Esophagus muscularis mucosa (tissue), 4 donors: ENCODE data around the gene PER3. TPM values are rescaled to one million over a fixed set of nuclear protein-coding genes. Genes with fewer than 3 reads are reported as not detected.

Experiments
- DNase-seq: peaks from one replicate; pipeline ENCODE4 v3.0.0-alpha.2; 2017; ENCODE audit errors: extremely low spot score
- H3K27ac ChIP-seq, 4 donors: fragments of 200-600 bp; sonication (generic); replicated peaks in 1 of 4; 1 replicate in 3 of 4; 2 replicates in 1 of 4; pipeline ENCODE4 v1.5.1; 2016 to 2019; ENCODE audit warnings: mild to moderate bottlenecking in 1 of 4
- H3K27me3 ChIP-seq, 4 donors: fragments of 200-600 bp; sonication (generic); one replicate each; pipeline versions ENCODE4 v1.5.1 to v1.6.0; 2016 to 2019
- H3K36me3 ChIP-seq, 4 donors: fragments of 200-600 bp; sonication (generic); one replicate each; pipeline ENCODE4 v1.5.1; 2016 to 2019
- H3K4me1 ChIP-seq, 4 donors: fragments of 200-600 bp; sonication (generic); one replicate each; pipeline ENCODE4 v1.5.1; 2016 to 2019
- H3K4me3 ChIP-seq, 4 donors: fragments of 200-600 bp; sonication (generic); 1 replicate in 2 of 4; 2 replicates in 2 of 4; pipeline ENCODE4 v1.5.1; 2016 to 2019; ENCODE audit warnings: mild to moderate bottlenecking in 4 of 4, moderate library complexity in 1 of 4
- H3K9me3 ChIP-seq, 4 donors: fragments of 200-600 bp; sonication (generic); 1 replicate in 3 of 4; 2 replicates in 1 of 4; pipeline ENCODE4 v1.5.1; 2016 to 2019
- CTCF ChIP-seq, 3 experiments: fragments of 200-600 bp in 2 of 3; fragments of 450-650 bp in 1 of 3; sonication (generic) in 2 of 3; IDR thresholded peaks; one replicate each; pipeline ENCODE4 v1.5.1; 2017 to 2019; ENCODE audit warnings: antibody characterized with exemption in 3 of 3, mild to moderate bottlenecking in 2 of 3, moderate library complexity in 1 of 3
- EP300 ChIP-seq: sonication (generic); formaldehyde crosslinking; IDR thresholded peaks from one replicate; pipeline ENCODE4 v1.6.1; 2017; ENCODE audit warnings: antibody characterized with exemption
- POLR2A ChIP-seq: fragments of 450-650 bp; IDR thresholded peaks from one replicate; pipeline ENCODE4 v1.6.1; 2017; ENCODE audit warnings: antibody characterized with exemption, moderate library complexity, mild to moderate bottlenecking, low read depth
- POLR2AphosphoS5 ChIP-seq, 2 donors: sonication (generic); formaldehyde crosslinking; IDR thresholded peaks; one replicate each; pipeline ENCODE4 v1.6.1; 2017; ENCODE audit warnings: antibody characterized with exemption in 2 of 2
- WGBS: methylation state at CpG from one replicate; pipeline ENCODE4 v1.1.5; 2018; 5-methylcytosine and 5-hydroxymethylcytosine counted together
- intact Hi-C: fragments of 100-400 bp; cut with DNase I; formaldehyde crosslinking; loops from one replicate; pipeline ENCODE4 v1.15.1; 2023
- total RNA-seq, 4 donors: library from RNA; depleted of rRNA; stranded (reverse); fragments of >200 nt; gene quantifications; one replicate each; pipeline versions ENCODE4 v1.1.0 to v1.2.1, GENCODE V29; 2016

Gene PER3
- total RNA-seq, 4 donors from 2014 or later = 25.8 to 45.8 (median 42.6) TPM

GRCh38 chr1:7857000-7857399 lies 72.9 kb downstream of the PER3 start:
- H3K36me3 ChIP-seq = no peaks in the 10 kb centered on the region
- no peak overlapping the region for H3K4me3 ChIP-seq
- H3K27me3 ChIP-seq = no peaks in the 10 kb centered on the region
- DNase-seq = peak; percentile 10
- 69% methylated on average over 2 of the region's 2 CpGs for WGBS
- H3K4me1 ChIP-seq = no peaks in the 10 kb centered on the region
- intact Hi-C loops = no loop called here
- no peaks in the 10 kb centered on the region for H3K9me3 ChIP-seq
- no peak for TF ChIP-seq CTCF (IDR thresholded peaks at IDR 0.05)
- no peak for TF ChIP-seq POLR2A
- no peak for TF ChIP-seq EP300
- TF ChIP-seq POLR2AphosphoS5 (IDR thresholded peaks at IDR 0.05) = no peak
- H3K27ac ChIP-seq = no peak overlapping the region

GRCh38 chr1:7857985-7858384 lies 73.9 kb downstream of the PER3 start:
- WGBS = 87% methylated on average over 4 of the region's 4 CpGs
- no peak overlapping the region for H3K4me3 ChIP-seq
- intact Hi-C loops = no loop called here

GRCh38 chr1:7859406-7859805 lies 75.3 kb downstream of the PER3 start:
- Histone ChIP-seq H3K9me3 (no peaks in the 10 kb centered on the region), H3K27me3 (no peaks in the 10 kb centered on the region), H3K4me1 (no peaks in the 10 kb centered on the region), H3K4me3 (no peak overlapping the region), H3K36me3 (no peaks in the 10 kb centered on the region), H3K27ac (no peak overlapping the region)
- 89% methylated on average over 7 of the region's 7 CpGs for WGBS
- intact Hi-C loops = no loop called here
- DNase-seq = peak; percentile 47
- TF ChIP-seq POLR2AphosphoS5 (IDR thresholded peaks at IDR 0.05) (no peak), POLR2A (no peak), EP300 (no peak), CTCF (IDR thresholded peaks at IDR 0.05) (no peak)

More at GRCh38 chr1:7857985-7858384, 73.9 kb downstream of the PER3 start:
- no peaks in the 10 kb centered on the region for H3K4me1 ChIP-seq
- no peak for TF ChIP-seq POLR2A
- no peak for TF ChIP-seq EP300
- no peak for TF ChIP-seq POLR2AphosphoS5 (IDR thresholded peaks at IDR 0.05)
- TF ChIP-seq CTCF (IDR thresholded peaks at IDR 0.05) = no peak
- no peaks in the 10 kb centered on the region for H3K27me3 ChIP-seq
- no peaks in the 10 kb centered on the region for H3K36me3 ChIP-seq
- H3K9me3 ChIP-seq = no peaks in the 10 kb centered on the region
- DNase-seq = peak; percentile 62
- H3K27ac ChIP-seq = no peak overlapping the region

- WGBS = 87% methylated on average over 9 of the region's 9 CpGs
- H3K27me3 ChIP-seq = no peaks in the 10 kb centered on the region
- H3K27ac ChIP-seq = no peak overlapping the region
- no peaks in the 10 kb centered on the region for H3K4me1 ChIP-seq
- TF ChIP-seq EP300 (no peak), CTCF (IDR thresholded peaks at IDR 0.05) (no peak), POLR2A (no peak), POLR2AphosphoS5 (IDR thresholded peaks at IDR 0.05) (no peak)
- no peak overlapping the region for H3K4me3 ChIP-seq
- no peaks in the 10 kb centered on the region for H3K36me3 ChIP-seq
- no peaks in the 10 kb centered on the region for H3K9me3 ChIP-seq
- DNase-seq = peak; percentile 70
- intact Hi-C loops = no loop called here
These were observed 76.0 kb downstream of the PER3 start for GRCh38 chr1:7860130-7860529.

GRCh38 chr1:7861452-7861851 lies 77.4 kb downstream of the PER3 start:
- intact Hi-C loops = no loop called here
- Histone ChIP-seq H3K27ac (no peak overlapping the region), H3K36me3 (no peaks in the 10 kb centered on the region), H3K9me3 (no peaks in the 10 kb centered on the region), H3K27me3 (peaks cover 0 to 6% (median 0%) of the 10 kb centered on the region in 4 donors), H3K4me1 (no peaks in the 10 kb centered on the region), H3K4me3 (no peak overlapping the region)
- WGBS = 90% methylated on average over 15 of the region's 15 CpGs
- no peak for TF ChIP-seq POLR2AphosphoS5 (IDR thresholded peaks at IDR 0.05)
- TF ChIP-seq EP300 = no peak
- no peak for TF ChIP-seq CTCF (IDR thresholded peaks at IDR 0.05)
- no peak for TF ChIP-seq POLR2A
- DNase-seq = peak; percentile 87
